Measurements from ENCODE around the gene ZFP36. TPM values are rescaled to one million over a fixed set of nuclear protein-coding genes. Genes with fewer than 3 reads are reported as not detected.

Gene ZFP36
- polyA plus RNA-seq, 1 donor, result 31.9 TPM

GRCh38 chr19:39405261-39405957 lies 1.2 kb upstream of the ZFP36 start:
- DNase-seq, result no peak

GRCh38 chr19:39405958-39406655 lies 540 bp upstream of the ZFP36 start:
- no peak for DNase-seq

GRCh38 chr19:39407410-39407659 lies 688 bp downstream of the ZFP36 start:
- no peak for DNase-seq

- no peak for DNase-seq
These were observed 1.2 kb downstream of the ZFP36 start for GRCh38 chr19:39407660-39408391.

- DNase-seq, result no peak
These were observed 2.0 kb downstream of the ZFP36 start for GRCh38 chr19:39408392-39409207.

GRCh38 chr19:39409208-39410016 lies 2.8 kb downstream of the ZFP36 start:
- peak; percentile 72 for DNase-seq

- no peak for DNase-seq
These were observed 3.6 kb downstream of the ZFP36 start for GRCh38 chr19:39410017-39410830.

GRCh38 chr19:39410831-39411080 lies 4.1 kb downstream of the ZFP36 start:
- no peak for DNase-seq

- DNase-seq, result no peak
These were observed 4.6 kb downstream of the ZFP36 start for GRCh38 chr19:39411081-39411831.

GRCh38 chr19:39411832-39412099 lies 5.1 kb downstream of the ZFP36 start:
- DNase-seq, result peak; percentile 91

GRCh38 chr19:39412100-39412866 lies 5.6 kb downstream of the ZFP36 start, which contains the start of gene PLEKHG2:
TSS of gene PLEKHG2 (plus strand) at chr19:39412669. CDS start at chr19:39414087, 1,418 bp downstream.
- peak; percentile 99 for DNase-seq

GRCh38 chr19:39412867-39413271 lies 6.2 kb downstream of the ZFP36 start:
- DNase-seq, result no peak

- peak; percentile 78 for DNase-seq
These were observed 6.7 kb downstream of the ZFP36 start for GRCh38 chr19:39413272-39413910.

- no peak for DNase-seq
These were observed 7.4 kb downstream of the ZFP36 start for GRCh38 chr19:39413911-39414608.

- no peak for DNase-seq
These were observed 8.7 kb downstream of the ZFP36 start for GRCh38 chr19:39415111-39416046.

- DNase-seq, result no peak
These were observed 9.8 kb downstream of the ZFP36 start for GRCh38 chr19:39416152-39417120.

All from left kidney (tissue), 2 donors.